ENCODE measurements around the gene NQO1.
"Not testable (repeated sequence)": the region's sequence is repeated elsewhere in the genome, so short reads cannot be mapped to it uniquely, and the experiment has no call there.

NQO1 gene

DNA sequence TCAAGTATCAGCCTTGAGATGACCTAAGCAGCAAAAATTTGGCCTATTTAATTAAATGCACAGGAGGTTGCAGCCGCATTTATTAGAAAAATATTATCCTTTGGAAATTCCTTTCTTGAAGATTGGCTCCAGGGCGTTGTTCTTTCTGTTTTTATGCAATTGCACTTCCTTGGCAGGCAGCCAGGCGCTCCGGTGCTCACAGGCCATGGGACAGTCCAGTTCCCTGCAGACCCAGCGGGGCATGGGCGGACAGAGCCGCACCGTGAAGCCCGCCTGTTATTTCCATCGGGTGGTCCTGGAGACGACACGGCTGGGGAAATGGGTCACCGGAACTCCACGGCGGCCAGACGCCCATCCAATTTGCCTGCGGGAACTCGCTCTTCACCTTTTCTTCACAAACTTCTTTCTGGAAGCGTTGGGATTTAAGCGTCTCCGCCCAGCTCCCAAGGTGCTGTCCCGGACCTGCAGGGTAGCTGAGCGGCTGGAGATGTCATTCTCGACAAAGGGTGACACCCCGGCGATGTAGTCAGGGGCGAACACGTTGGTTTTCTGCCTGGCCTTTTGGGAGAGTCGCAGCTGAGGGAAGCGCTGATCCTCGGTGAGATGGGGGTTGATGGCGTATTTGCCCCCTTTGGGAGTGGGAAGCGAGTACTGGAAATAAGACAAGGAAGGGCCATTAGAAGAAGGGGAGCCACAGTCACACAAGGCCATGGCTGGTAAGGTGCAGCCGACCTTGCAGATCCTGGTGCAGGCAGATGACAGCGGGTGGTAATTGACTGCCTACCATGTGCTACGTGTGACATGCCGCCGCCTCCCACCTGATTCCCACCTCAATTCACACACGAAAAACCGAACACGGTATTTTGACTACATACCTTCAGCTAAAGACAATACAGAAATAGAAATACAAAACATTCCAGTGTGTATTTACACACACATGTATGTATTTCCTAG is 15.9 kb upstream of the NQO1 start:
- DNase-seq (ENCODE audit: low read depth), result no peak

DNA sequence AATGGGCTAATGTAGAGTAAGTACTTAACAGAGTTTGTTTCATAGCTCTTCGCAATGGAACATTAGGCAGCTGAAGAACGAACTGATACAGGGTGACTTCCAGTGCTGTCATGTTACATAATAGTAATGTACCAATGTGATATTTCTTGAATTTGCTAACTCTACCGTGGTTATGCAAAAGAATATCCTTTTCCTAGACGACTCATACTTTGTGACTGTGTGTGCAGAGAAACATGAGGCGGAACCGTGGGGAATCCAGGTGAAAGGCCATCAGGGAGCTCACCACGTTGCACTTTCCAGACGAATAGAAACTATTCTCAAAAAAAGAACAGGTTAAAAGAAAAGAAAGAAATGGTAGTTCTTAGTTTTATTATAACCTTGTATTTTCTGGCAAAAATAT is 15.2 kb upstream of the NQO1 start:
- DNase-seq (ENCODE audit: low read depth), result no peak

- no peak for DNase-seq (ENCODE audit: low read depth)
Measured at GRCh38 chr16:69732101-69732500, 5.7 kb upstream of the NQO1 start.

DNA sequence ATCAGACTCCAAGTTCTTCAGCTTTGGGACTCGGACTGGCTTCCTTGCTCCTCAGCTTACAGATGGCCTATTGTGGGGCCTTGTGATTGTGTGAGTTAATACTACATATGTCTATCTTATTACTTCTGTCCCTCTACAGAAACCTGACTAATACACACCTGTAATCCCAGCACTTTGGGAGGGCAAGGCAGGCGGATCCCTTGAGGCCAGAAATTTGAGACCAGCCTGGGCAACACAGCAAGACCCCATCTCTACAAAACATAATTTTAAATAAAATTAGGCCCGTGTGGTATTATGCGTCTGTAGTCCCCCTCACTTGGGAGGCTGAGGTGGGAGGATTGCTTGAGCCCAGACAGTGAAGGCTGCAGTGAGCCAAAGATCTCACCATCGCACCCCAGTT is 4.9 kb upstream of the NQO1 start:
- not testable (repeated sequence) for DNase-seq (ENCODE audit: low read depth)

- not testable (repeated sequence) for DNase-seq (ENCODE audit: low read depth)
Measured at GRCh38 chr16:69729030-69729429, 2.7 kb upstream of the NQO1 start.

DNA sequence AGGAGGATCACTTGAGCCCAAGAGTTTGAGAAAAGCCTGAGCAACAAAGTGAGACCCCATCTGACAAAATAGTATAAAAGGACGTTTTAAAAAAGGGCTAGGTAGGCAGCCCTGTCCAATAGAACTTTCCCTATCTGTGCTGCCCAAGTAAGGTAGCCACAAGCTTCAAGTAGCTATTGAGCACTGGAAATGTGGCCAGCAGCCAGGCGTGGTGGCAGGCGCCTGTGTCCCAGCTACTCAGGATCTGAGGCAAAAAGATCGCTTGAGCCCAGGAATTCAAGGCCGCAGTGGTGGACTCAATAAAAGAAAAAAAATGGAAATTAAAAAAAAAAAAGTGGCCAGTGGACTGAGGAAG is 1.5 kb upstream of the NQO1 start:
- no peak for DNase-seq (ENCODE audit: low read depth)

GRCh38 chr16:69725480-69726312 is 664 bp downstream of the NQO1 start:
- DNase-seq (ENCODE audit: low read depth), result no peak

DNA sequence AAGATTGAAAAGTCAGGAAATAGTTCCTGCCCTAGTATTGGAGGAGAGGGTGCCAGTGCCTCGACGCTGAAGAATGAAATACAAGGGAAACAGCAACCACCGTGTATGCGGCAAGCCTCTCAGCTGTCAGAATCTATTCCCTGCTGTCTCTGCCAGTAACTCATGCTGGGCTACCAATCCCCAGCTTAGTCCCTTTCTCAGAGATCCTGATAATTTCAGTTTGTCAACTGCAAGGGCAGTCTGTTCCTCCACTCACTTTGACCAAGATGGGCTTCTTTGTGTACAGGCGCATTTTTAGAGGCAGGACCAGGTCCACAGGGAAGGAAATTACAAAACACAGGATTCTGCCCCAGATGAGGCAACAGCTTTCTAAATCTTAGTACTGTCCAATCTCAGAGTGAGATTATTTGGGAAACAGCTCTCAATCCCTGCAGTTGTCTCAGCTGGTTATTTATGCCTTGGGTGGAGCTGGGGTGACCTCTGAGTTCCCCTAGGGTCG is 1.3 kb downstream of the NQO1 start:
- no peak for DNase-seq (ENCODE audit: low read depth)

- no peak for DNase-seq (ENCODE audit: low read depth)
Measured at GRCh38 chr16:69724414-69724873, 1.9 kb downstream of the NQO1 start.

DNA sequence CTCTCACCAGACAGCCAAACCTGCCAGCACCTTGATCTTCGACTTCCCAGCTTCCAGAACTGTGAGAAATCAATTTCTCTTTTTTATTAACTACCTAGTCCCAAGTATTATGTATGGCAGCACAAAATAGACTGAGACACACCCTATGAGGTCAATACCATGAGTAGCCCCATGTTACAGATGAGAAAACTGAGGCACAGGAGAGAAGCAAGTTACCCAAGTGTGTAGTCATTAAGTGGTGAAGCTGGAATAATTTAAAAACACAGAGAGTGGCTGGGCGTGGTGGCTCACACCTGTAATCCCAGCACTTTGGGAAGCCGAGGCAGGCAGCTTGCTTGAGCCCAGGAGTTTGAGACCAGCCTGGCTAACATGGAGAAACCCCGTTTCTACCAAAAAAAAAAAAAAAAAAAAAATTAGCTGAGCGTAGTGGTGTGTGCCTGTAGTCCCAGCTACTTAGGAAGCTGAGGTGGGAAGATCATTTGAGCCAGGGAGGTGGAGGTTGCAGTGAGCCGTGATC is 4.9 kb downstream of the NQO1 start:
- DNase-seq (ENCODE audit: low read depth), result no peak

- no peak for DNase-seq (ENCODE audit: low read depth)
Measured at GRCh38 chr16:69720822-69721430, 5.4 kb downstream of the NQO1 start.

- no peak for DNase-seq (ENCODE audit: low read depth)
Measured at GRCh38 chr16:69718111-69718764, 8.1 kb downstream of the NQO1 start.

DNA sequence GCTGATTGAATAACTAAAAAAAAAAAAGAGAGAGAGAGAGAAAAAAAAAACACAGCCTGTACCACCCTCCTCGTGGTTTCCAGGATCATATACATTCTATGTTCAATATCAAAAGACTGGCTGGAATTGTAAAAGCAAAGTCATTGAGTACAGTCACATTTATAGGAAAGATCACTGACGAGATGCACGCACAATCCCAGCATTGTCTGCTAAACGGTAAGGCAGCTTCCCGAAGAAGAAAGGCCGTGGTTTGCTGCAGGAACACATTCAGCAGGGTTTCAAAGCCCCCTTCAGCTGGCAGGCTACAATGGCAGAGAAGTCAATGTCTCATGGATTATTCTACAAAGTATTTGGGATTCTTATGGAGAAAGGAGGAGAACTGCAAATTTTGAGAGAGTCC is 9.3 kb downstream of the NQO1 start:
- DNase-seq (ENCODE audit: low read depth), result no peak

GRCh38 chr16:69712914-69713581 is 13.3 kb downstream of the NQO1 start:
- DNase-seq (ENCODE audit: low read depth), result no peak

GRCh38 chr16:69712277-69712676 is 14.1 kb downstream of the NQO1 start:
- no peak for DNase-seq (ENCODE audit: low read depth)

DNA sequence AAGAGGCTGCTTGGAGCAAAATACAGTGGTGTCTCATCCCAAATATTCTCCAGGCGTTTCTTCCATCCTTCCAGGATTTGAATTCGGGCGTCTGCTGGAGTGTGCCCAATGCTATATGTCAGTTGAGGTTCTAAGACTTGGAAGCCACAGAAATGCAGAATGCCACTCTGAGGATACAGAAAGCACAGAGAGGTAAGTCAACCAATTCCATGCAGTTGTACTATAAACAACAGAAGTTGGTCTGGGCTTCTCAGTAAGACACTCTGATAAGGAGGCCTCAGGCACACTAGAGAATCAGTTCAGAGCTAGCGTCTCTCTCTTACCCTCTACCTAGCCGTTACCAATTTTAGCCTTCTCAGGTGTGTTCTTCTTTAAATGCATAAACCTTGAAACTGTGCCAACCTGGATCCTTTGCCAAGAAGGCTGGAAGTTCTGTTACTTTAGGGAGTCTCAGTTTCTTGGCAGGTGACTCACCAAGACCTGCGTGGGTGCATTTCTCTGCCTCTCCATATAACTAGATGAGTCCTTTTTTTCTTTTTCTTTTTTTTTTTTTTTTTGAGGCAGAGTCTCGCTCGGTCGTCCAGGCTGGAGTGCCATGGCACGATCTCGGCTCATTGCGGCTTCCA is 15.1 kb downstream of the NQO1 start:
- no peak for DNase-seq (ENCODE audit: low read depth)

GRCh38 chr16:69709456-69710084 is 16.8 kb downstream of the NQO1 start:
- DNase-seq (ENCODE audit: low read depth), result peak; percentile 63

DNA sequence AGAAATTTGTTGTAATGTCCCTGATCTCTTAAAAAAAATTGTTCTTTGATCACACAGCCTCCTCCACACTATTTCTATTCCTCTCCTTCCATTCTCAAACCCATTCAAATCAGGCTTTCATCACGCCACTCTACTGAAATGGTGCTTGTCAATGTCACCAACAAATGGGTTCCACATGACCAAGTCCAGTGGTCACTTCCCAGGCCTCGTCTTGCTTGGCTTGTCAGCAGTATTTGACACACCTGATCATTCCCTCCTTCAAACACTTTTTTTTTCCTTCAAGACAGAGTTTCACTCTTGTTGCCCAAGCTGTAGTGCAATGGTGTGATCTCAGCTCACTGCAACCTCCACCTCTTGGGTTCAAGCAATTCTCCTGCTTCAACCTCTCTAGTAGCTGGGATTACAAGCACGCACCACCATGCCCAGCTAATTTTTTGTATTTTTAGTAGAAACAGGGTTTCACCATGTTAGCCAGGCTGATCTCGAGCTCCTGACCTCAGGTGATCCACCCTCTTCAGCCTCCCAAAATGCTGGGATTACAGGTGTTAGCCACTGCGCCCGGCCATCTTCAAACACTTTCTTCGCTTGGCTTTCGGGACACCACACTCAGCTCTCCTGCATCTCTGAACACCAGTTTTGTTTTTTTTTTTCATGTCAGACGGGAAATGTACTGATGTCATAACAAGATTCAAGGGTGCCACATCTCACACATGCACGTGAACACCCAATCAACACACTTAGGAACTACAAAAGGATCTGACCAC is 18.3 kb downstream of the NQO1 start:
- no peak for DNase-seq (ENCODE audit: low read depth)

DNA sequence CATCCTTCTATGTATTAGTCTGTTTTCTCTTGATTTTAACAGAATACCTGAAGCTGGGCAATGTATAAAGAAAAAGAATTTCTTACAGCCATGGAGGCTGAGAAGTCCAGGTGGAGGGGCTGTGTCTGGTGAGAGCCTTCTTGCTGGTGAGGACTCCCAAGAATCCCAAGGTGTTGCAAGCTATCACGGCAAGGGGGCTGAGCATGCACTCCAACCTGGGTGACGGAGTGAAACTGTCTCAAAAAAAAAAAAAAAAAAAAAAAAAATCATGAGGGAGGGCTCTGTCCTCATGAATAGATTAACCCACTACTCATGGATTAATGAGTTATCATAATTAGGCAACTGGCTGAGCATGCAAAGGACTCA is 19.4 kb downstream of the NQO1 start:
- no peak for DNase-seq (ENCODE audit: low read depth)
